Right cardiac atrium (tissue), 5 donors: ENCODE results near the gene EDN2. TPM values are rescaled to one million over a fixed set of nuclear protein-coding genes. Genes with fewer than 3 reads are reported as not detected.

Experiments used
- ATAC-seq, 2 donors: fragments of 200-7000 bp; cut with Tn5 transposase; one replicate each; pipeline versions ENCODE4 v1.8.0 to v1.9.1; 2020; ENCODE audit warnings: moderate library complexity in 2 of 2, mild to moderate bottlenecking in 1 of 2
- DNase-seq, 3 donors: peaks; one replicate each; pipeline ENCODE4 v3.0.0-alpha.2; 2020
- H3K27ac ChIP-seq: one replicate; pipeline ENCODE4 v1.5.1; 2013; ENCODE audit warnings: mild to moderate bottlenecking, low read length, control low read depth, moderate library complexity
- H3K27me3 ChIP-seq: one replicate; pipeline ENCODE4 v1.6.1; 2013; ENCODE audit not compliant: control insufficient read depth, insufficient read depth
- H3K4me1 ChIP-seq: one replicate; pipeline ENCODE4 v1.6.1; 2013; ENCODE audit warnings: low read length; ENCODE audit not compliant: control insufficient read depth, insufficient read depth
- H3K4me3 ChIP-seq: one replicate; pipeline ENCODE4 v1.5.1; 2013; ENCODE audit warnings: low read length, control low read depth
- H3K9me3 ChIP-seq: one replicate; pipeline ENCODE4 v1.6.1; 2013; ENCODE audit warnings: low read length; ENCODE audit not compliant: control insufficient read depth
- WGBS: extraction: QIAGEN DNeasy Blood & Tissue Kit; methylation state at CpG from one replicate; pipeline ENCODE4 v1.1.7; 2013; 5-methylcytosine and 5-hydroxymethylcytosine counted together
- intact Hi-C, 4 donors: fragments of 100-400 bp; cut with DNase I; formaldehyde crosslinking; loops; one replicate each; pipeline versions ENCODE4 v1.11.0 to v1.14.0; 2022 to 2023
- polyA plus RNA-seq: library from polyadenylated mRNA; stranded (reverse); fragments of 200-250 nt; gene quantifications from one replicate; pipeline ENCODE4 v1.2.3, GENCODE V29; 2013
- total RNA-seq, 4 donors: library from RNA; stranded (reverse); fragmentation: NEBNext Ultra II Directional; extraction: Animal tissue kit (Norgen Biotek cat#: 25700); gene quantifications; one replicate each; pipeline ENCODE4 v1.2.1, GENCODE V29; 2021
- donor health status: healthy with polysubstance abuse.
- donor health status: DM: no; HTN: yes; CAD: no.
- donor health status: DM: no; HTN: no; CAD: no.
- donor health status: DM: no; HTN: yes; CAD: no; lungs with severe emphysema.
- donor health status: DM: yes; HTN: yes; CAD: no.

The EDN2 gene
- total and polyA plus RNA-seq, 5 donors, result 0.07 to 0.56 (median 0.37) TPM

GRCh38 chr1:41489561-41489960 is 5.1 kb upstream of the EDN2 start:
- 93% methylated on average over 5 of the region's 5 CpGs for WGBS
- Histone ChIP-seq H3K4me1 (peaks cover 5% of the 10 kb centered on the region), H3K27me3 (no peaks in the 10 kb centered on the region), H3K4me3 (no peak overlapping the region), H3K9me3 (no peaks in the 10 kb centered on the region), H3K27ac (no peak overlapping the region)
- ATAC-seq (no peak), DNase-seq (no peak)
- intact Hi-C loops, result no loop called here

- no peak overlapping the region for H3K27ac ChIP-seq
- H3K4me1 ChIP-seq, result peaks cover 5% of the 10 kb centered on the region
- no peaks in the 10 kb centered on the region for H3K27me3 ChIP-seq
- ATAC-seq (no peak), DNase-seq (peak in 1 of 3 donors; percentile 59)
- intact Hi-C loops, result no loop called here
- H3K4me3 ChIP-seq, result no peak overlapping the region
- H3K9me3 ChIP-seq, result no peaks in the 10 kb centered on the region
- WGBS, result 77% methylated on average over 11 of the region's 11 CpGs
Measured at GRCh38 chr1:41488040-41488951, 3.8 kb upstream of the EDN2 start.

DNA sequence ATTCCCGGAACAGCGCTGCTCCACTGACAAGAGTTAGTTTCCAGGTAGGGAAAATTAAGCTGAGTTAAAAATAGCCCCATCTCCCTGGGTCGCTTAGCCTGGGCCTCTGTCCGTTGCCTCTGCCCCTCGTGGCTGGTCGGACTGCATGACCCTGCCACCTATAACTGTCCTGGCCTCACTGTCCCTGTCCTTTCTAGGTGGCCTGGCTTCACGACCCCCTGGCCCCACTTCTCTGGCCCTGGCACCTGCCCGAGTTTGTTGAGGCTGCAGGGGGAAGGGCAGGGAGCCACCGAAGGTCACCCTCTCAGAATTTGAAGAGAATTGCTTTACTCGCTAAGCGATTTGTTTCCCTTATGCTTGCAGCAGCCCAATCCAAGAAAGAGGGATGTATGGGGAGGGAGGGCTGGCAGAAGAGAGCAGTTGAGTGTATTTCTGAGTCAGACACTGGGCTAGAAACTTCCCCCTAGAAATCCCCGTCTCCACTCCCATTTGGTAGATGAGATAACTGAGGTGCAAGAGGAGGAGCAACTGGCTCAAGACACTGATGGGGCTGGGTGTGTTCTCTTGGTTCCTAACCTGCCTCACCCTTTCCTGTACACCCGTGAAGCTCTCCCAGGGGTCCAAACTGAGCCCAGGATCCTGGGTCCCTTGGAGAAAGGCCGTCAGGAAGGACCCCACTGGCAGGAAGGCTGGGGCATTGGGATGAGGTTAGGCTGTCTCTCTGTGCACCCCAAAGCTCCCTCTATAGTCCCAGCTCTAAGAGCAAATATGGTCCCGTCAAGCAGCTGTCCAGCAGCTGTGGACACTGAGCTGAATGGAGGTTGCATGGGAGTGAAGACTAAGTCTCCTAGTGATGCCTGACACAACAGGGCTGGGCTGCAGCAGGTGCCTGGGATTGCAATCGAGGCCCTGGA is 2.9 kb upstream of the EDN2 start:
- peak in 1 of 3 donors; percentile 53 for DNase-seq
- peaks cover 5% of the 10 kb centered on the region for H3K4me1 ChIP-seq
- no peaks in the 10 kb centered on the region for H3K9me3 ChIP-seq
- no peak for ATAC-seq
- H3K4me3 ChIP-seq, result no peak overlapping the region
- intact Hi-C loops, result no loop called here
- H3K27ac ChIP-seq, result no peak overlapping the region
- 50% methylated on average over 16 of the region's 16 CpGs for WGBS
- no peaks in the 10 kb centered on the region for H3K27me3 ChIP-seq

GRCh38 chr1:41486371-41487125 is 2.1 kb upstream of the EDN2 start:
- H3K4me3 ChIP-seq, result no peak overlapping the region

DNA sequence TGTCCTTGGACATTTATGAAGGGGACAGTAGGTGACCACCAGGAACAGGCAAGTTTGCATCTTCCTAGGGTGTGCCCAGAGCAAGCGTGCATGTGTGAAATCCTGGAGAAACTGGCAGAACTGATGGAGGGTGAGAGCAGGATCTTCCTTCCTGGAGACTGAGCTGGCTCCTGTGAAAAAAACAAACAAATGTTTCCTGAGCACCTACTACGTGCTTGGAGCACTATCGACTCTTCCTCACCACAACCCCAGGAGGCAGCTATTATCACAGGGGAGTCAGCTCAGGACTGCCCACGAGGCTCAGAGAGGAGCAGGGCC is 1.5 kb upstream of the EDN2 start:
- 65% methylated on average over 4 of the region's 4 CpGs for WGBS
- intact Hi-C loops, result no loop called here
- Histone ChIP-seq H3K27ac (no peak overlapping the region), H3K9me3 (no peaks in the 10 kb centered on the region), H3K27me3 (no peaks in the 10 kb centered on the region), H3K4me3 (no peak overlapping the region), H3K4me1 (peaks cover 5% of the 10 kb centered on the region)
- DNase-seq (no peak), ATAC-seq (no peak)

More at GRCh38 chr1:41486371-41487125, 2.1 kb upstream of the EDN2 start:
- no peaks in the 10 kb centered on the region for H3K9me3 ChIP-seq
- peak in 1 of 3 donors; percentile 60 for DNase-seq
- ATAC-seq, result no peak
- no peak overlapping the region for H3K27ac ChIP-seq
- peaks cover 5% of the 10 kb centered on the region for H3K4me1 ChIP-seq
- 34% methylated on average over 23 of the region's 23 CpGs for WGBS
- H3K27me3 ChIP-seq, result no peaks in the 10 kb centered on the region
- intact Hi-C loops, result no loop called here

DNA sequence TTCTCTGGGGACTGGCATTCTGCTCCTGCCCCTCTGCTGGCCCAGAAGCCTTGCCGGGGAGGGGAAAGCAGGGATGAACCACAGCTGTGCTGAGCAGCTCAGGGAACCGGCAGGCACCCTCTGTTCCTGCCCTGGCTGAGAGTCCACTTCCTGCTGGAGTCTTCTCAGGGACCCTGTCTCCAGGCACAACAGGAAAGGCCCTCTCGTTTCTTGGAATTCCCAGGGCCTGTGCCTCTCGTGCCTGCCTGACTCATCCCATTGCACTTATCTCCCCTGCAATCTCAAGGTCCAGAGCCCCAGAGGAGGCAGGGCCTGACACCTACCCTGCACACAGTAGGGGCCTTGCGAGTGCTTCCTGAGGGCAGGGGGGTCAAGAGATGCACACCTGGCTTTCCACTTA is 1.1 kb upstream of the EDN2 start:
- Histone ChIP-seq H3K27me3 (no peaks in the 10 kb centered on the region), H3K4me1 (peaks cover 5% of the 10 kb centered on the region), H3K27ac (no peak overlapping the region), H3K9me3 (no peaks in the 10 kb centered on the region), H3K4me3 (no peak overlapping the region)
- 47% methylated on average over 5 of the region's 5 CpGs for WGBS
- intact Hi-C loops, result no loop called here
- ATAC-seq (no peak), DNase-seq (peak in 1 of 3 donors; percentile 32)

DNA sequence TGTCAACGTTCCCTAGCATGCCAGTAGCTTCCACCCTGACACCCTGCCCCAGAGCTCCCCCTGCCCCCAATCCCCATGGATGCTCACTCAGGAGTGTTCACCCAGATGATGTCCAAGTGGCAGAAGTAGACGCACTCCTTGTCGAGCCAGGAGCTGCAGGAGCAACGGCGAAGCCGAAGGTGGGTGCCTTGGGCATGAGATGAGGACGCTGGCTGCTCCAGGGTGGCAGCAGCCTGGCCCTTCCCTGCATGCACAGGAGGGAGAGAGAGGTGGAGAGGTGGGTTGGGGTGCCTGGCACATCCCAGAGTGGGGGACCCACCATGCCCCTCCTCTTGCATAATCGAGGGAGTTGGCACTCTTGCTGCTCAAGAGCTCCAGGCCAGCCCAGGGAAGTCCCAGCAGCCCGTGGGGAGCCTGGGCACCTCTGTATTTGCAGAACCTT is 502 bp downstream of the EDN2 start:
- Histone ChIP-seq H3K4me1 (peaks cover 5% of the 10 kb centered on the region), H3K27ac (no peak overlapping the region), H3K9me3 (no peaks in the 10 kb centered on the region), H3K27me3 (no peaks in the 10 kb centered on the region), H3K4me3 (no peak overlapping the region)
- DNase-seq (peak in 1 of 3 donors; percentile 41), ATAC-seq (no peak)
- intact Hi-C loops, result no loop called here
- 67% methylated on average over 9 of the region's 9 CpGs for WGBS

GRCh38 chr1:41483001-41483850 is 1.3 kb downstream of the EDN2 start:
- intact Hi-C loops, result no loop called here
- ATAC-seq, result peak in 1 of 2 donors; percentile 6
- WGBS, result 68% methylated on average over 21 of the region's 21 CpGs
- H3K9me3 ChIP-seq, result no peaks in the 10 kb centered on the region
- H3K27me3 ChIP-seq, result no peaks in the 10 kb centered on the region
- H3K4me3 ChIP-seq, result no peak overlapping the region
- H3K4me1 ChIP-seq, result peaks cover 5% of the 10 kb centered on the region
- DNase-seq, result peak in 2 of 3 donors; percentile 46 to 69
- peak overlapping the region; percentile 49 for H3K27ac ChIP-seq

DNA sequence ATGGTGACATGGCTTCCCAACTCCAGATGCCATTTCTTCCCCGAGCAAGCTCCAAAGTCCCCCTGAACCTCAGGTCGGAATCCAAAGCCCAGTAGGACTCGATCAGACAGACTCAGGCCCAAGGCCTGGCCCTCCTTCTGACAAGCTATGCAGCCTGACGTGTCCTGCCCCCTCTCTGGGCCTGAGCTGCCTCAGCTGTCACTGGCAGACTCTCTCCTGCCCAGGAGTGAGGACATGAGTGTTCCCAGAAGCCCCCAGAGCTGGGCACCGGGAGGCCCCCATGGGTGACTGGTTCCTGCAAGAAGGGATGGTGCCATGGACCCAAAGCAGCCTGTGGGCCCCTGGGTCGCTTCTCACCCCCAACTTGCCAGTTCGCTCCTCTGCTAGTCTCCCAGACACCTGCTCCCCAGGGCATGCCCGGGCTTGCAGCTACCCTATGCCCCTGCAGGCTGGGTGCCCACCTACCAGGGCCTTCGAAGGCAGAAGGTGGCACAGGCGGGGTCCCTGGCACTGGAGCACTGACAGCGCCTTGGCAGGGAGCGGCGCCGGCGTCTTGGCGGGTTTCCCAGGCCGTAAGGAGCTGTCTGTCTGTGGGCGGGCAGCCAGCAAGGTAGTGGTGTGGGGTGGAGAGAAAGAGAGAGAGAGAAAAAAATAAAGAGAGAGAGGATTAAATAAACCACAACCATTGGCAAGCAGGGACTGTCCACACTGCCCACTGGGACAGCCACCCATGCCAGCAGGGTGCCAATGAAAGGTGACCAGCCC is 2.3 kb downstream of the EDN2 start:
- ATAC-seq (no peak), DNase-seq (peak in 2 of 3 donors; percentile 78 to 80)
- H3K4me1 ChIP-seq, result peaks cover 2% of the 10 kb centered on the region

More for the DNA sequence above, 2.3 kb downstream of the EDN2 start:
- no peaks in the 10 kb centered on the region for H3K27me3 ChIP-seq
- H3K9me3 ChIP-seq, result no peaks in the 10 kb centered on the region
- H3K4me3 ChIP-seq, result no peak overlapping the region
- H3K27ac ChIP-seq, result no peak overlapping the region
- WGBS, result 60% methylated on average over 18 of the region's 18 CpGs
- intact Hi-C loops, result no loop called here
